Left colon (tissue), 2 donors: Measurements from ENCODE around the gene PRDM12. TPM values are rescaled to one million over a fixed set of nuclear protein-coding genes. Genes with fewer than 3 reads are reported as not detected.

Source experiments
- ATAC-seq: fragments of 200-7000 bp; cut with Tn5 transposase; one replicate; pipeline ENCODE4 v1.9.1; 2020; ENCODE audit warnings: mild to moderate bottlenecking, moderate library complexity
- DNase-seq, 2 donors: peaks; one replicate each; pipeline ENCODE4 v3.0.0-alpha.2; 2020
- intact Hi-C, 2 donors: fragments of 100-400 bp; cut with DNase I in 1 of 2; cut with micrococcal nuclease in 1 of 2; formaldehyde crosslinking; loops; one replicate each; pipeline versions ENCODE4 v1.11.2 to v1.14.0; 2022; cut with DNase I, micrococcal nuclease
- long read RNA-seq: library from polyadenylated mRNA; unstranded; transcript quantifications from one replicate; pipeline ENCODE4 v2.0.0, GENCODE V29; 2021
- total RNA-seq, 2 donors: library from RNA; stranded (reverse); fragmentation: NEBNext Ultra II Directional; extraction: Animal tissue kit (Norgen Biotek cat#: 25700); gene quantifications; one replicate each; pipeline ENCODE4 v1.2.1, GENCODE V29; 2021
- donor health status: DM: no; HTN: no; CAD: no.
- donor health status: DM: yes; HTN: yes; CAD: no.

PRDM12 gene
- total RNA-seq = not detected
- long read RNA-seq = 0 reads

DNA sequence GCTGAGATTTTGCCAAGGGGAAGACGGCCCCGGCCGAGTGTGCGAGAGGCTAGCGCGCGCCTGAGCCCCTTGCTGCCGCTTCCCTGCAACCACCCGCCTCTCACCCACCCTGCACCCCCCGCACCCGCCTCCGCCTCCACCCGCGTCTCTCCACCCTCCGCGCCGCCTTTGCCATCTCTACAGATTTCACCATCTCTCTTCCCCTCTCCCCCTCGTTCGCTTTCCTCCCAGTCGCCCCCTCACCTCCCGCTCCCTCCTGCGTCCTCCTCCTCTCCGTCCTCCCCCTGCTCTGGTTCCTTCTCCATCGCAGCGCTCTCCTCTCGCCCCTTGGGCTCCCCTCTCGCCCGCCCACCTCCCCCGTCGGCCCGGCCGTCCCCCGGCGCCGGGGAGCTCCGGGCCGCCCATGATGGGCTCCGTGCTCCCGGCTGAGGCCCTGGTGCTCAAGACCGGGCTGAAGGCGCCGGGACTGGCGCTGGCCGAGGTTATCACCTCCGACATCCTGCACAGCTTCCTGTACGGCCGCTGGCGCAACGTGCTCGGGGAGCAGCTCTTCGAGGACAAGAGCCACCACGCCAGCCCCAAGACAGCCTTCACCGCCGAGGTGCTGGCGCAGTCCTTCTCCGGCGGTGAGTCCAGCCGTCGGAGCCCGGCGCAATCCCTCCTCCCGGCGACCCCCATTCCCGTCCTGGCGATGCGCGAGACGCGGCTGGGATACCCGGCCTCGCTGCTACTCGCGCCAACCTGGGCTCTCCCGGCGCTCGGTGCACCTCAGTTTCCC is at the start of gene PRDM12:
Gene PRDM12, plus strand, starts transcription at position 344 of the 778 bp plus-strand sequence. Its CDS starts 60 bp downstream, at position 404.
- no peak for DNase-seq
- no peak for ATAC-seq

DNA sequence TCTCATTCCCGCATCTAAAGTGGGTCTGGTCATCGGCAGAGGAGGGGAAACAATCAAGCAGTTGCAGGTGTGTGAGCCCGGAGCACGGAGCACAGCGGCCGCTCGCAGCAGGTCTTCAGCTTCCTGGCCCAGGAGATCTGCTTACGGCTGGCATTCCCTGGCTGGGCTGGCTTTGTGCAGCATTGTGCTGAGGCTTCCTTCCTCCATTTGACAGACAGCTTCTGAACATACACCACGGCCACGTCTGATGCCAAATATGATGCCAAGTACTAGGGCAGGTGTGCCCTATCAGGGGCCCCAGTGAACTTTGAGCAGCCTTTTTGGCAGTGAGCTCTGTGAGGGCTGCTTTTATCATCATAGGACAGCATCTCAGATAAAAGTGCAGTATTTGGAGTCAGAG is 47.9 kb upstream of the PRDM12 start:
- no peak for ATAC-seq
- intact Hi-C loops = no loop called here
- DNase-seq = no peak

More for the DNA sequence above, at the start of gene PRDM12:
- intact Hi-C loops = no loop called here

DNA sequence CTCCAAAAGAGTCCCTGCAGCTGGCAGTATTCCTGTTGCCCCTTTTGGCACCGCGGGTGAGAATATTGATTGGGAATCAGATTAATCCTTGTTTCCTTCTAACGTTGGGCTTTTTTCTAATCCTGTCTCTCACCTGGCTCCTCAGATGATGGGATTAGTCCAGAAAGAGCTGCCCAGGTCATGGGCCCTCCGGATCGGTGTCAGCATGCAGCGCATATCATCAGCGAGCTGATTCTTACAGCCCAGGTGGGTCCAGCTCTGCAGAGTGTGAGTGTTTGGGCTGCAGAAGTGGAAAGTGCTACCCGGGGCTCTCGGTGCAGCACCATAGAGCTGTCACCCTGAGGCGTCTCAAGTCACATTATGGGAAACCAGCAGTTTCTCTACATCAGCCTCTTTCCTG is 40.9 kb upstream of the PRDM12 start:
- ATAC-seq (no peak), DNase-seq (no peak)

DNA sequence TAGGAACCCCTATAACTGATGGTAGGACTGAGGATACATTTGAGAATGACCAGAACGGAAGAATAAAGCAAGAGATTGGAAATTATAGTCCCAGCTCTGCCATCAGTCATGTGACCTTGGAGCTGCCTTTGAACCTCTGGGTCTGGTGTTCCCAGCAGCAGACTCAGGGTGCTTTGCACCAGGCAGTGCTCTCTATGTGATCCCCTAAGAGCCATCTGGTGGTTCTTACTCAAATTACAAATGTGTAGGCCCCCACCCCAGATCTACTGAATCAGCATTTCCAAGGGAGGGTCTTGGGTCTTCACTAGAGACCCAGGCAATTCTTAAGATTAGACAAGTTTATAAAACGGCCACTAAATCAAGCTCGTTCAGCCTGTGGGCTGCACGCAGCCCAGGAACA is 40.2 kb upstream of the PRDM12 start:
- intact Hi-C loops = no loop called here
- ATAC-seq (no peak), DNase-seq (no peak)

More for the DNA sequence above, 40.9 kb upstream of the PRDM12 start:
- intact Hi-C loops = no loop called here

DNA sequence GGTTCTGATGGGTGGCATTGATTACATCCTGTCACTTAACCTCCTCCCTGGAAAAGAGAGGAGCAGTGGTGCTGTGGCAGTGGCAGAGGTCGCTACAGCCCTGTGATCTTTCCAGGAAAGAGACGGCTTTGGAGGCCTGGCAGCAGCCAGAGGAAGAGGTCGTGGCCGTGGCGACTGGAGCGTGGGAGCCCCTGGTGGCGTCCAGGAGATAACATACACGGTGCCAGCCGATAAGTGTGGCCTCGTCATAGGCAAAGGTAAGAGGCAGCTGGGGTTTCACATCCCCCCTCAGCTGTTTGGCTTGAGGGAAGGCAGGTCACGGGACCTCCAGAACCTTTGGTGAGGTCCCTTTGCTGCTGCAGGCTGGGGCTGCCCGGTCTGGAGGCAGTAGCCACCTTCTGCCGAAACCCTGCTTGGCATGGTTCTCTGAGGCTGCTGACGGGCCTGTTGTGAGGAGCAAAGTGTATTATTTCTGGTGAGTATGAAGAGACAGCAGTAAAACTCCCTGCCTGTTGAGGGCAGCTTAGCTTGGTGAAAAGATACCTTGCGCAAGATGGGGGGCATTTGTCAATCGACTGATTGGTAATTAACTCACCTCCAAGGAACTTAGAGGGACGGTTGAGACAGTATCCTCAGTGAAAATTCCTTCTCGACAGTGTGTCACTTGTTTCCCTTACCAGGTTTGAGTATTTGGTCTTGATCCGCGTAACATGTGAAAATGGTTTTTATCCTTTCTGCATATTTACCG is 38.0 kb upstream of the PRDM12 start:
- intact Hi-C loops = no loop called here
- ATAC-seq (no peak), DNase-seq (no peak)

DNA sequence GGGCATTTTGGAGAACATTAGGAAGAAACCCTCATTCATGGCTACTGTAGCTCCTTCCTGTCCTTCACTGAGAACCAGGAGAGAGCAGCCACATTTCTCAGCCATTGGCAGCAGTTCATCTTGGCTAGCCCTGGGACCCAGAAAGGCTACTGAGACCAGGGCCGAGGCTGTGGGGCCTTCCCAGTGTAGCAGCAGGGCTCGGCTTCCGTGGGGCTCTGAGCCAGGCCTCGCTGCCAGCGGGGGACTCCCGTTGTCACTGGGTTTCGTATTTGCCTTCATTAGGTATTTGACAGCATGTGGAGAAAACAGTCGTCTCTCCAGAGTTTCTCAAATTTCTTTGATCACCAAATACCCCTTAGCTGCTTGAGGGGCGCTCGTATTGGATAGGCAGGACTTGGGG is 37.3 kb upstream of the PRDM12 start:
- intact Hi-C loops = no loop called here
- ATAC-seq (no peak), DNase-seq (no peak)

DNA sequence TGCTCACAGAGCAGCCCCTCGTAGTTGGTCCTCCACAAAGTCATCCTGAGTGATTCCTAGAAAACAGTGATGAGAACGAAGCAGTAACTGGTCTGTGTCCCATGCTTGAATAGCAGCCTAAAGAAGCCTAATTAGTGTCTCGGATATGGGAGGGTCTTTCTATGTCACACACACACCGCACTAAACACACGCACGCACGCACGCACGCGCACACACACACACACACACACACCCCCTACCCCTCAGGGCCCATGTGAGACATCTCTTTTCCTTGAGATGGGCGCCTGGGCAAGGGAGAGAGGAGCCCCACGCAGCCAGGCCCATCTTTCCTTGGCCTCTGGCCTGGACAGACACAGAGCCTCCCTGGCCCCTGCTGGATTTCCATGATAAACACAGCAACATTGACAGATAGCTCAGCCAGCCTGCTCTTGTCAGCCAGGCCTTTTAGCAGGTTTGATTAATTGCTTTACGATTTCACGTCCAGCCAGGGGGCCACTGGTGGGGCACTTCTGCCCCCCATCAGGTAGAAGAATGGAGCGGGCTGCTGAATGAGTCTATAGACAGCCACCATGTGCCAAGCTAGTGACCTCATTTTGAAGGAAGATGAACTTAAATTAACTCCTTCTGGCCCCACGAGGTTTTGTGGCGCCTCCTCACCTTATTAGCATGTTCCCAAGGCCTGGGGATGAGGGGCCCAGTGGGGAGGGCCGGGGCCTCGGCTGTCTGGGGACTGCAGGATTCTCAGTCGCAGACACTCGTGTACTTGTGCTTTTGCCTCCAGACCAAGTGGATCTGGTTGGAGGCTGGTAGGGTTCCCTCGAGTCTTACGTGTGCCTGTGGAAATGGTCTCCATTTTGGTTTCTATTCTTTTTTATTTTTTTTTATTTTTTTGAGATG is 36.2 kb upstream of the PRDM12 start:
- DNase-seq (no peak), ATAC-seq (no peak)
- intact Hi-C loops = no loop called here

DNA sequence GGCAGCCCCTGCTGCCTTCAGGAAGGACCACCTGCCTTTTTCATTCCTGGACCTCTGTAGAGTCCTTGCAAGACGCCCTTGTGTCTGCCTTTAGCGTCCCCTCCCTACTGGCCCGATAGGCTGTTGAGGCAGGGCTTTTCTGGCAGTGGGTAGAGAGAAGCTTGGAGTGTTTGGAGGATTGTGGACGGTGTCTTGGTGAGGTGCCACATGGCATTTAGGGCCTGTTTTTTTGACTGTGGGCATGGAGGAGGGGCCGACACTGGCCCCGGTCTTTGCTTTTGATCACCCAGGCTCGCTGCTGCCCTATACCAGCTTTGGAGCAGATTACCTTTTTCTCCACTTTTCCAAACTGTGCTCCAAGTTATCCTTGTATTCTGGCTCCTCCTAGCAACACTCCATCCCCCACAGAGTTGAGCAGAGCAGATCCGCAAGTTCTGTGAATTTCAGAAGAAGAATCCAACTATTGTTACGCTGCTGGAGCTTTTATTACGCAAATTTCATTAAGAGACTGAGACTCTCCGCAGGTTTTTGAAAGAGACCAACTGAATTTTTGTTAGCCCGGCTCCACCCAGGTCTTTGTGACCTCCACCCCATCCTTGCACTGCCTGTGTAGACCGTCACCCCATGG is 34.8 kb upstream of the PRDM12 start:
- intact Hi-C loops = no loop called here
- no peak for DNase-seq
- ATAC-seq = no peak

DNA sequence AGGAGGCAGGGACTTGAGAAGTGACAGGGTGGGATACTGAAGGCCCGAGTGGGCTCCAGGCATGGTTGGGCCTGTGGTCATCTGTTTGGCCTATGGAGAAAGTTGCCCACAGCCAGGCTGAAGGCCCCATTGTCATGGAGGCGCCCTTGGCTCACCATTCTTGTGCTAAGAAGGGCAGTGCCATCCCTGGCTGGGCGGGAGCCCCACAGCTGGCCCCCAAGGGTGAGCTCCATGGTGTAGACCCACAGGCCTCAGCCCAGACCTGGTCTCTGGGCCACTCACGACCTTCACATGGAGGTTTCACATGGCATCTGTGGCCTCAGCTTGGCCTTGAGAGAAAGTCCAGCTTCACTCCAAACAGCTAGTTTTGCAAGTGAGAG is 34.3 kb upstream of the PRDM12 start:
- ATAC-seq = no peak
- no peak for DNase-seq
- intact Hi-C loops = no loop called here

DNA sequence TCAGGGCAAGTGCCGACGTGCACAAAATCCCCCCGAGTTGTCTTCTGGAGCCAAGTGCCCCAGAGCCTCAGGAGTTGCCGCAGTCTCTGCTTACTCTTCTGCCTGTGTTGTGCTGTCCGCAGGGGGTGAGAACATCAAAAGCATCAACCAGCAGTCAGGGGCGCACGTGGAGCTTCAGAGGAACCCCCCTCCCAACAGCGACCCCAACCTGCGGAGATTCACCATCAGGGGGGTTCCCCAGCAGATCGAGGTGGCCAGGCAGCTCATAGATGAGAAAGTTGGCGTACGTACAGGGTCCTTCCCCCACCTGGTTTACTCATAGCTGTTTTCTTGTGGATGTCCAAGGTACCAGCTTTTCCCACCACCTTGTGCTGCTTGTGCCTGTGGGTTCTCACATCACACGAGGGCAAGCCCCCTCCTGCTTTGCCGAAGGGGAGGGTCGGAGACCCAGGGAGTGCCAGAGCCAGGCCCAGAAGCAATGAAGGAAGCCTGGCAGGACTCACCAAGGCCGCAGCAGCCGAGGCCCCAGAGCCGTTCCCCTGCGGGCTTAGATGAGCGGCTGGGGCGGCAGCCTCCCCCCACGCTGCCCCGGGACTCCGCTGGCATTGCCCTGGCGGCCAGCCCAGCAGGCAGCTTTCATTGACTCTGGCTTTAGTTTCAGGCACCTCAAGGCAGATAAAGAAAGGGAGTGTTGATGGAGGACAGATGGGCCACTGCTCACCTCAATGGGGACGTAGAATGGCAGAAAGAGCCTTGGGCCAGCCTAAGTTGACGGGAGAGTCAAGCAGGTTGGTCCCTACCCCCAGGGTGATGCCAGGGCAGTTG is 33.7 kb upstream of the PRDM12 start:
- intact Hi-C loops = no loop called here
- DNase-seq = no peak
- no peak for ATAC-seq

DNA sequence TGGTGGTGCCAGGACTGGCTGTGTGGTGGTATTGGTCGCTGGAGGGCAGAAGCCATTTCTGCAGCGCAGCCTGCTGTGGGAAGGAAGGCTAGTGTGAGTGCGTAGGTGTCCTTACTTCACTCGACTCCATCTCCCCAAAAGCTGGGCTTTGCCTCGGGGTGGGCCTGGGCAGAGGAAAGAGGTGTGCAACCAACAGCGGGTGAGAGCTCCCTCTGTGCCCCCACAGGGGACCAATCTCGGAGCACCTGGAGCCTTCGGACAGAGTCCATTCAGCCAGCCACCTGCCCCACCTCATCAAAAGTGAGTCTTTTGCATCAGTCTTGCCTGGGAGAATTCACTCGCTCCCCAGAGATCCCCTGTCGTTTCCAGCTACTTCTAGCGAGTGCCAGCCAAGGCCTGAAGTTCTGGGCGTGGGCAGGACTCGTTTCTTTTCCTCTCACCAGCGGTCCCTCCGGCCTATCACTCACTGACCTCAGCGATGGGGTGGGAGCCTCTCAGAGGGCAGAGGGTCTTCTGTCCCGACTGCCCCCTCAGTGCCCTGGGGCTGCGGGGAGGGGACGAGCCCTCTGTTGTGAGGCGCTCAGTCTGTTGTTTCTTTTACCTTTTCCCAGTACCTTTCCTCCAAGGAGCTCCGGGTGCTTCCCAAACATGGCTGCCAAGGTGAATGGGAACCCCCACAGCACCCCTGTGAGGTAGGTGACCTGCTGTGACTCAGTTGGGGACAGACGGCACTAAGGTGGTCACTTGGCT is 32.9 kb upstream of the PRDM12 start:
- ATAC-seq (no peak), DNase-seq (no peak)
- intact Hi-C loops = no loop called here

DNA sequence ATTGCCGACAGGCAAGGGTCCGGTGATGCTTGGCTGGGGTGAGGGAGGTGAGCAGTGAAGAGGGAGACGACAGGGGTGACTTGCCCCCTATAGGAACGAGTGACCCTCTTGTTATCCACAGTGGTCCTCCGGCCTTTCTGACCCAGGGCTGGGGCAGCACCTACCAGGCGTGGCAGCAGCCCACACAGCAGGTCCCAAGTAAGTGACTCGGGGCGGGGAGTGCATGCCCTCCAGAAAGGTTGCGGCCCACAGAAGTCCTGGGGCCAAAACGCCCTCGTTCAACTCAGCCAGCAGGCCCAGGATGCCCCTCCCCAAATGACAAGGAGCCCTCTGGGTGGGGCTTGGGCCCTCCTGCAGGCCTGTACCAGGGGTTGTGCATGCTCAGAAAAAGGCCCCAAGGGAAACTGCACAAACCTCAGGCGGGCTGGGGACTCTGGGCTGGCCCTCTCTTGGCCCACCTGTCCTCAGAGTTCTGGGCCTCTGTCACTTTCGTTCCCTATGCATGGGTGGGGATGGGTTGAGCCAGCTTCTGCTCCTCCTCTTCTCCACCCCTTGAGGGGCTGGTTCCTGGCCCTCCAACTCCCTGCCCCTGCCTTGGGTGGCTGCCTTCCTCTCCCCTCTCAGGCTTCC is 32.2 kb upstream of the PRDM12 start:
- ATAC-seq (no peak), DNase-seq (no peak)
- intact Hi-C loops = no loop called here

DNA sequence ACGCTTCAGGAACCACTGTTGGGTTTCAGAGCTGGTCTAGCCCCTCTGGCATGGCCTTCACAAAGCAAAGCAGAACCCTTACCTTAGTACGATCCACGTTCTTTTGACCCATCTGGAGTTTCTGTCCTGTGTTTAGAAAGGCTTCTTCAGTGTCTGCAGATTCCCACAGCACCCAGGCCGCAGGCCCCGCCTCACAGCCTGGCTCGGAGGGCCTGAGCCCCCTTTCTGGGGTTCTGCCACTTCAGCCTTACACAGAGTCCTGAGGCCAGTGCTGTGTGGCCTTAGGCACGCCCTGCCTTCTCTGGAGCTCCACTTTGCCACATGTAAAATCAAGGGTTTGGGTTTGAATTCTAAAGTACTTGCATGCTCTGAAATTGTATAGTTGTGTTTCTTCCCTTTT is 31.6 kb upstream of the PRDM12 start:
- no peak for ATAC-seq
- DNase-seq = no peak
- intact Hi-C loops = no loop called here

DNA sequence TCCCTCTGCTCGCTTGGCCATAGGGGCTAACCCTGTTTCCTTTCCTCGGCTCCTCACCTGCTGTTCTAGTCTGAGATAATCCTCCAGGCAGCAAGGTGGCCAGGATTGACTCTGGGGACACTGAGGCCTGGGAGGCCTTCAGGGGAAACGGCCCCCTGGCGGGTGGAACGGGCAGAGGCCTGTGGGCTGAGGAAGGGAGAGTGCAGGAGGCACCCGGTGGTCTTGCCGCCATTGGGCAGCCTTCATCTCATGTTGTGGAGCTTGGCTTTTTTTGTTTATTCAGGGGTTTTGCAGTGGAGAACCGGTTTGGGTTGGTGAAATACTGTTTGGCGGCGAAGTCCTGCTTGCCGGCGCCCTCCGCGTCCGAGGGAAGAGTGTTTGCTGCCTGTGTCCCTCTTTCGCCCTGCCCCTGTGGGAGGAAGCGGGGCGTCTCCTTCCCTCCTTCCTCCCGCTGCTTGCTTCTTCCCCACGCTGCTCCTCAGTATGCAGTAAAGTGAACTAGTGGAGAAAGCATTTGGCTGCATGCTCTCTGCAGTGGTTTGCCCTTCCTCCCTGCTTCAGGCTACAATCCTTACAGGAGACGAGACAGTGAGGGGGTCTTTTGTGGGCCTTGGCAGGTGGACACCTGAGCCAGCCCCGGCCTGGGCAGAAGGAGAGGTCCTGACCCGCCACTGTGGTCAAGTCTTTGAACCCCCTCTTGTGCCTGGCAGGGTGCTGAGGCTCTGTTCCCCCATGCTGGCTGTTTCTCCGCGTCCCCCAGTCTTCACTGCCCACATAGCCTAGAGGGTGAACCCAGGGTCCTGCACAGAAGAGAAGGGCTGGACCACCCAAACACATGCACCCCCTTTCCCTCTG is 30.8 kb upstream of the PRDM12 start:
- ATAC-seq = no peak
- intact Hi-C loops = no loop called here

DNA sequence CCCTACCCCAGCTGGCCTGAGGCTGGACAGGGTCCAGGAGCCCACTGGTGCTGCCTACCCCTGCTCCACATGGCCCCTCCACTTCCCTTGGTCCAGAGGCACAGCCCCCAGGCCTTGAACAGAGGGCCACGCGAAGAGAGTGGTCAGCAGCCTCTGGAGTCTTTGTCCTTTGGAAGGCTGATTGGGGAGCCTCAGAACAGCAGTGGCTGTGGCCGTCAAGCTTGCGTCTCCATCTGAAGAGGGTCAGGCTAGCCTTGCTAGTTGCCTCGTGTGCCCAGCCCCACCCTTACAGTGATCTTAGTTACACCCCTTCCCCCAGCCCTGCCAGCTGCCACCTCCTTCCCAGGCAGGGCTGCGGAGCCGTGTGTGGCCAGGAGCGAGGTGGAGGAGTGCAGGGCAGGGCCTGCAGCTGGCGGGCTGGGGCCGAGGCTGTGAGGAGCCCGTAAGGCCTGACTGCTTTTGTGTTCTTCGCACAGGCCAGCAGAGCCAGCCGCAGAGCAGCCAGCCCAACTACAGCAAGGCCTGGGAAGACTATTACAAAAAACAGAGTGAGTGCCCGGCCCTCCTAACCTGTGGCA is 30.1 kb upstream of the PRDM12 start:
- DNase-seq (no peak), ATAC-seq (no peak)
- intact Hi-C loops = no loop called here

More for the DNA sequence above, 30.8 kb upstream of the PRDM12 start:
- DNase-seq = no peak

DNA sequence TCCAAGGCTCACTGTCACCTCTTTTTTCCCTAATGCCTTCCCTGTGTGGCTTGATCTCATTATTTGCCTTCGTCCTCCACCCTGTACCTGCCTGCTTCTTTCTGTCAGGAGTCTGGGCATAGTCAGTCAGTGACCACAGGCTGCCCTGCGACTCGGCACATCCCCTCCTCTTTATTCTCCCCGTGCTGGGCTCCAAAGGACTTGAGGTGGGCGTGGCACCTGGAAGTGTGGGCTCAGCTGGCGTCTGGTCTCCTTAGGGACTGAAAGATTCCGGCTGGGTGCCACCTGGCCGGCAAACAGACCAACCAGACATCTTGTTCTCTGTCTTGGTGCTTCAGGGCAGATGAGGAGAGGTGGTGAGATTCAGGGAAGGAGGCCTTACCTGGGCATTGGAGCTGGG is 29.6 kb upstream of the PRDM12 start:
- intact Hi-C loops = no loop called here
- ATAC-seq = no peak
- no peak for DNase-seq
